CD8-positive, alpha-beta memory T cell (primary cell): Measurements from ENCODE around the gene SPX. TPM values are rescaled to one million over a fixed set of nuclear protein-coding genes. Genes with fewer than 3 reads are reported as not detected.

Experiments used
- CTCF ChIA-PET: fragments of 350-600 bp; sonication (Branson Sonifier 250); formaldehyde crosslinking; loops from one replicate; lab custom pipeline; 2021; ENCODE audit warnings: antibody characterized with exemption; lab: Charles Lee
- POLR2A ChIA-PET: fragments of 350-600 bp; sonication (Branson Sonifier 250); formaldehyde crosslinking; loops from one replicate; lab custom pipeline; 2021; ENCODE audit warnings: antibody characterized with exemption; lab: Charles Lee
- DNase-seq, 5 donors: peaks; one replicate each; pipeline versions ENCODE4 v3.0.0 to v3.0.0-alpha.2; 2020 to 2022; ENCODE audit warnings: mixed read lengths in 1 of 5
- H3K27ac ChIP-seq: one replicate; pipeline ENCODE4 v1.7.0; 2013; ENCODE audit warnings: low read depth, mild to moderate bottlenecking, low read length, moderate library complexity
- H3K27me3 ChIP-seq: 2 replicates; pipeline ENCODE4 v1.7.0; 2013; ENCODE audit warnings: low read length, mild to moderate bottlenecking; ENCODE audit not compliant: insufficient read depth, poor library complexity, severe bottlenecking
- H3K36me3 ChIP-seq: 2 replicates; pipeline ENCODE4 v1.7.0; 2013; ENCODE audit warnings: mild to moderate bottlenecking, low read length, moderate library complexity; ENCODE audit not compliant: insufficient read depth
- H3K4me1 ChIP-seq: 2 replicates; pipeline ENCODE4 v1.7.0; 2013; ENCODE audit warnings: mild to moderate bottlenecking, low read length, moderate library complexity; ENCODE audit not compliant: insufficient read depth
- H3K4me3 ChIP-seq: 2 replicates; pipeline ENCODE4 v1.7.0; 2013; ENCODE audit warnings: mild to moderate bottlenecking, low read length
- H3K9me3 ChIP-seq: 2 replicates; pipeline ENCODE4 v1.7.0; 2013; ENCODE audit warnings: mild to moderate bottlenecking, low read length
- H3K27ac Mint-ChIP-seq, 8 donors: one replicate each; pipeline ENCODE4 v1.8.0; 2020 to 2021; ENCODE audit warnings: mixed read lengths in 8 of 8, mild to moderate bottlenecking in 6 of 8, inconsistent platforms in 3 of 8, moderate library complexity in 3 of 8
- H3K27me3 Mint-ChIP-seq, 2 donors: one replicate each; pipeline ENCODE4 v1.8.0; 2020 to 2021; ENCODE audit warnings: mixed read lengths in 2 of 2, mild to moderate bottlenecking in 1 of 2, moderate library complexity in 1 of 2
- H3K36me3 Mint-ChIP-seq, 3 donors: one replicate each; pipeline ENCODE4 v1.8.0; 2020 to 2021; ENCODE audit warnings: mixed read lengths in 3 of 3, inconsistent platforms in 1 of 3, mild to moderate bottlenecking in 1 of 3
- H3K4me1 Mint-ChIP-seq, 3 donors: one replicate each; pipeline ENCODE4 v1.8.0; 2020 to 2021; ENCODE audit warnings: mixed read lengths in 3 of 3, inconsistent platforms in 1 of 3, mild to moderate bottlenecking in 1 of 3
- H3K4me3 Mint-ChIP-seq, 7 donors: one replicate each; pipeline ENCODE4 v1.8.0; 2020 to 2021; ENCODE audit warnings: mixed read lengths in 7 of 7, mild to moderate bottlenecking in 6 of 7, moderate library complexity in 4 of 7, inconsistent platforms in 2 of 7
- H3K9me3 Mint-ChIP-seq, 5 donors: one replicate each; pipeline ENCODE4 v1.8.0; 2020 to 2022; ENCODE audit warnings: mixed read lengths in 5 of 5, mild to moderate bottlenecking in 3 of 5, moderate library complexity in 2 of 5, inconsistent platforms in 1 of 5
- polyA plus RNA-seq: library from polyadenylated mRNA; unstranded; fragments of 300-500 nt; fragmentation: Illumina TruSeq; gene quantifications from one replicate; pipeline ENCODE4 v1.2.3, GENCODE V29; 2021
- total RNA-seq, 2 experiments: library from RNA; stranded (reverse); gene quantifications; one replicate each; pipeline ENCODE4 v1.2.3, GENCODE V29; 2021

Gene SPX
- total and polyA plus RNA-seq, 3 experiments from 2014 or later = 0.28 to 0.64 TPM; not detected in 1

- Histone ChIP-seq H3K36me3 (no peaks in the 10 kb centered on the region), H3K4me3 (no peak overlapping the region), H3K27ac (no peak overlapping the region), H3K27me3 (no peaks in the 10 kb centered on the region), H3K9me3 (no peaks in the 10 kb centered on the region), H3K4me1 (no peaks in the 10 kb centered on the region)
- POLR2A ChIA-PET = no interaction called here
- DNase-seq = no peak
- no peaks in the 10 kb centered on the region for H3K4me1 Mint-ChIP-seq
- H3K27ac Mint-ChIP-seq = no peak overlapping the region
- H3K9me3 Mint-ChIP-seq = no peaks in the 10 kb centered on the region
- no peak overlapping the region for H3K4me3 Mint-ChIP-seq
- CTCF ChIA-PET = no interaction called here
- H3K27me3 Mint-ChIP-seq = peaks cover 3 to 8% of the 10 kb centered on the region in 2 donors
- H3K36me3 Mint-ChIP-seq = peaks cover 0 to 3% (median 0%) of the 10 kb centered on the region in 3 donors
Measured at GRCh38 chr12:21566223-21566906, 40.3 kb downstream of the SPX start.

- Histone ChIP-seq H3K4me3 (no peak overlapping the region), H3K27ac (no peak overlapping the region), H3K9me3 (no peaks in the 10 kb centered on the region), H3K27me3 (no peaks in the 10 kb centered on the region), H3K4me1 (no peaks in the 10 kb centered on the region), H3K36me3 (no peaks in the 10 kb centered on the region)
- CTCF ChIA-PET = no interaction called here
- DNase-seq = no peak
- Mint-ChIP-seq H3K27ac (no peak overlapping the region), H3K27me3 (peaks cover 3 to 8% of the 10 kb centered on the region in 2 donors), H3K9me3 (no peaks in the 10 kb centered on the region), H3K4me1 (no peaks in the 10 kb centered on the region), H3K36me3 (peaks cover 0 to 3% (median 0%) of the 10 kb centered on the region in 3 donors), H3K4me3 (no peak overlapping the region)
- POLR2A ChIA-PET = no interaction called here
Measured at GRCh38 chr12:21566907-21567394, 40.9 kb downstream of the SPX start.

GRCh38 chr12:21568115-21568514, 42.0 kb downstream of the SPX start:
- Mint-ChIP-seq H3K4me3 (no peak overlapping the region), H3K9me3 (no peaks in the 10 kb centered on the region), H3K36me3 (peaks cover 0 to 3% (median 0%) of the 10 kb centered on the region in 3 donors), H3K27me3 (peaks cover 0 to 8% of the 10 kb centered on the region in 2 donors), H3K4me1 (no peaks in the 10 kb centered on the region), H3K27ac (no peak overlapping the region)
- CTCF ChIA-PET = interaction anchor here (1.3 kb wide), 1 partner anchor 33 kb away, joined by 4 read pairs; no protein-coding TSS in a partner anchor
- POLR2A ChIA-PET = no interaction called here
- DNase-seq = no peak
- no peak overlapping the region for H3K4me3 ChIP-seq
- no peaks in the 10 kb centered on the region for H3K4me1 ChIP-seq
- H3K27ac ChIP-seq = no peak overlapping the region
- no peaks in the 10 kb centered on the region for H3K36me3 ChIP-seq
- H3K27me3 ChIP-seq = no peaks in the 10 kb centered on the region
- no peaks in the 10 kb centered on the region for H3K9me3 ChIP-seq

- no peaks in the 10 kb centered on the region for H3K4me1 Mint-ChIP-seq
- Histone ChIP-seq H3K4me3 (no peak overlapping the region), H3K36me3 (no peaks in the 10 kb centered on the region), H3K27me3 (no peaks in the 10 kb centered on the region), H3K4me1 (no peaks in the 10 kb centered on the region), H3K27ac (no peak overlapping the region), H3K9me3 (no peaks in the 10 kb centered on the region)
- H3K9me3 Mint-ChIP-seq = no peaks in the 10 kb centered on the region
- no peak for DNase-seq
- CTCF ChIA-PET = no interaction called here
- H3K36me3 Mint-ChIP-seq = no peaks in the 10 kb centered on the region
- H3K27me3 Mint-ChIP-seq = peaks cover 0 to 8% of the 10 kb centered on the region in 2 donors
- POLR2A ChIA-PET = no interaction called here
- H3K4me3 Mint-ChIP-seq = no peak overlapping the region
- no peak overlapping the region for H3K27ac Mint-ChIP-seq
Measured at GRCh38 chr12:21571046-21571445, 45.0 kb downstream of the SPX start.

GRCh38 chr12:21573733-21574358, 47.8 kb downstream of the SPX start:
- H3K27me3 Mint-ChIP-seq = peaks cover 5 to 6% of the 10 kb centered on the region in 2 donors
- no peaks in the 10 kb centered on the region for H3K4me1 ChIP-seq

GRCh38 chr12:21576431-21576830, 50.3 kb downstream of the SPX start:
- Histone ChIP-seq H3K4me3 (no peak overlapping the region), H3K27ac (no peak overlapping the region), H3K4me1 (no peaks in the 10 kb centered on the region), H3K9me3 (no peaks in the 10 kb centered on the region), H3K27me3 (no peaks in the 10 kb centered on the region), H3K36me3 (no peaks in the 10 kb centered on the region)
- Mint-ChIP-seq H3K4me3 (no peak overlapping the region), H3K36me3 (peaks cover 0 to 2% (median 1%) of the 10 kb centered on the region in 3 donors), H3K27me3 (peaks cover 3 to 15% of the 10 kb centered on the region in 2 donors), H3K27ac (no peak overlapping the region), H3K9me3 (no peaks in the 10 kb centered on the region), H3K4me1 (no peaks in the 10 kb centered on the region)
- no peak for DNase-seq
- CTCF ChIA-PET = interaction anchor here (1.4 kb wide), 1 partner anchor 44 kb away, joined by 3 read pairs; no protein-coding TSS in a partner anchor
- POLR2A ChIA-PET = no interaction called here

More at GRCh38 chr12:21573733-21574358, 47.8 kb downstream of the SPX start:
- Histone ChIP-seq H3K4me3 (no peak overlapping the region), H3K27me3 (no peaks in the 10 kb centered on the region), H3K9me3 (no peaks in the 10 kb centered on the region), H3K36me3 (no peaks in the 10 kb centered on the region), H3K27ac (no peak overlapping the region)
- DNase-seq = no peak
- no peaks in the 10 kb centered on the region for H3K9me3 Mint-ChIP-seq
- H3K4me3 Mint-ChIP-seq = no peak overlapping the region
- no peak overlapping the region for H3K27ac Mint-ChIP-seq
- POLR2A ChIA-PET = no interaction called here
- CTCF ChIA-PET = interaction anchor here (0.6 kb wide), 1 partner anchor 106 kb away, joined by 3 read pairs; no protein-coding TSS in a partner anchor
- H3K4me1 Mint-ChIP-seq = no peaks in the 10 kb centered on the region
- no peaks in the 10 kb centered on the region for H3K36me3 Mint-ChIP-seq

- Mint-ChIP-seq H3K4me1 (no peaks in the 10 kb centered on the region), H3K4me3 (no peak overlapping the region), H3K27me3 (peaks cover 3 to 23% of the 10 kb centered on the region in 2 donors), H3K27ac (no peak overlapping the region), H3K36me3 (peaks cover 0 to 9% (median 2%) of the 10 kb centered on the region in 3 donors), H3K9me3 (no peaks in the 10 kb centered on the region)
- Histone ChIP-seq H3K36me3 (no peaks in the 10 kb centered on the region), H3K27ac (no peak overlapping the region), H3K4me1 (no peaks in the 10 kb centered on the region), H3K4me3 (no peak overlapping the region), H3K27me3 (no peaks in the 10 kb centered on the region), H3K9me3 (no peaks in the 10 kb centered on the region)
- DNase-seq = no peak
- CTCF ChIA-PET = no interaction called here
- POLR2A ChIA-PET = no interaction called here
Measured at GRCh38 chr12:21577516-21577915, 51.4 kb downstream of the SPX start.
